Ovary (tissue), 3 donors: ENCODE measurements around the gene SLC36A4.

Source experiments
- CTCF ChIP-seq, 3 donors: fragments of 450-650 bp in 2 of 3; fragments of 200-600 bp in 1 of 3; IDR thresholded peaks; one replicate each; pipeline versions ENCODE4 v1.5.1 to v1.8.0; 2016 to 2022; ENCODE audit warnings: antibody characterized with exemption in 3 of 3, mild to moderate bottlenecking in 1 of 3
- EP300 ChIP-seq: sonication (generic); formaldehyde crosslinking; IDR thresholded peaks from one replicate; pipeline ENCODE4 v1.6.1; 2017; ENCODE audit warnings: antibody characterized with exemption
- POLR2A ChIP-seq: fragments of 450-650 bp; IDR thresholded peaks from one replicate; pipeline ENCODE4 v1.6.1; 2017; ENCODE audit warnings: antibody characterized with exemption, mild to moderate bottlenecking, moderate library complexity
- donor health status: DM: no; HTN: no; CAD: no.

- TF ChIP-seq CTCF (IDR thresholded peaks at IDR 0.05) (no peak), POLR2A (no peak), EP300 (no peak)
Observed at GRCh38 chr11:93116641-93117441, 81.0 kb downstream of the SLC36A4 start.
